ENCODE results near the gene MYO10.
"Not testable (repeated sequence)": the region's sequence is repeated elsewhere in the genome, so short reads cannot be mapped to it uniquely, and the experiment has no call there.

The MYO10 gene

GRCh38 chr5:16784843-16785791 lies 151.0 kb downstream of the MYO10 start:
- peak; percentile 19 to 53 (median 28) for DNase-seq (ENCODE audit: low read depth in 3 of 3)

DNA sequence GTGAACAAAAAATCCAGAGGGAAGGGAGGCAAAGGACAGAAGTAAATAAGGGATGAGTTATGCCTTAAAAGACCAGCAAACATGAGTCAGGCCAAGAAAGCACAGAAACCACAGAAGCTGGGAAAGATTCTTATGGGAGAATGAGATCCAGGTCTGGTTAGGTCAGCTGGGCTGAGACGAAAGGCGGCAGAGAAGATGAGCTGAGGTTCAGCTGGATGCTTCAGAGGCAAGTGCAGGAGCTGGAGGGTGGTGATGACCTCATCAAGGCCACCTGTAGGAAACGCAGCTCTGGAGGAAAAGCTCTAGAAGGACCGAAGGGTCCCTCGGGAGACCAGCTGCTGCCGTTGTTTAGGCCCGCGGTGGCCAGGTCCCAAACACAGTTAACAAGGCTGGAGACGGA lies 152.0 kb downstream of the MYO10 start:
- DNase-seq (ENCODE audit: low read depth in 3 of 3) = no peak

GRCh38 chr5:16781828-16782626 lies 154.1 kb downstream of the MYO10 start:
- no peak for DNase-seq (ENCODE audit: low read depth in 3 of 3)

DNA sequence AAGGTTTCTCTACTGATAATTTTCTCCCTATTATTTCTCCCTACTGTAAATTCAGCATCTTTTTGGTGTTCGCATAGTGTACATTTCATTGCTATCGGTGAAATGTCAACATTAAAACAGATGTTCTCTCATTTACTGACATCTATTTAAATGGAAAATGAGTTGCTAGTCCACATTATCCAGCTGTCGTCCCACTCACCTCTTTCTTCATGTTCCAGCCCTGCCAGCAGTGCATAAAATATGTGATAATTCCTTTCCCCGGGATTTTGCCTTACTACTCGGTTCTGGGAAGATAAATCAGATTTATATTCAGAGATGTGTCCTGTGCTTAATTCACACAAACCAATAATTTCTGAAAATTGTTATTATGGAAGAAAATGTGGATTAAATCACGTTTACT lies 155.8 kb downstream of the MYO10 start:
- no peak for DNase-seq (ENCODE audit: low read depth in 3 of 3)

GRCh38 chr5:16777432-16777831 lies 158.7 kb downstream of the MYO10 start:
- DNase-seq (ENCODE audit: low read depth in 3 of 3) = no peak

DNA sequence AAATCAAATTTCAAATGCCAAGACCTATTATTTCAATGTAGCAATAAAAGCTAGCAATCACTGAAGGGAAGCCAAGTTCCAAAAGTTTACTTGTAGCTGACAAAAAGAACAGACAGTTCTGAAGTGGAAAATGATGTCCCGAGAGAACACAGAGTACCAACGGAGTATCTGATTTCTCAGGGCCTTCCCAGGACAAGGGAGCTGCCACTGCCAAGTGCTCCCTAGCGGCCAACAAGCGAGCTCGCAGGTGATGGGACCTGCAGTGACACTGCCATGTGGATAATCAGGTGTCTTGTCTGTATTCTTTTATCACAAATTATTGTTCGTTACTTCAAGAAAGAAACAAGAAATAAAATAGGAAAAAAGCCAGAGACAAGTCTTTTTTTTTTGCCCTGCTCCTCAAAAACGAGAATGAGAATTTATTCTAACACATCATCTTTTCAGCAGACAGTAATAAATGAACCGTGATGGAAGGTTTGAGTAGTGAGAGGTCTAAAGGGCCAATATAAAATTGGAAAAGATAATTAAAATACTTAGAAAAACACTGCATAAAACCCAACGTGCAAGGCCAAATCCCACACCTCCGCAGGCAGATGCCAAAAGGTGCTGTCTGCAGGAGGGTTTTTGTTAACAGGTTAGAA lies 159.4 kb downstream of the MYO10 start:
- no peak for DNase-seq (ENCODE audit: low read depth in 3 of 3)

- DNase-seq (ENCODE audit: low read depth in 3 of 3) = no peak
Measured at GRCh38 chr5:16774806-16775205, 161.3 kb downstream of the MYO10 start.

DNA sequence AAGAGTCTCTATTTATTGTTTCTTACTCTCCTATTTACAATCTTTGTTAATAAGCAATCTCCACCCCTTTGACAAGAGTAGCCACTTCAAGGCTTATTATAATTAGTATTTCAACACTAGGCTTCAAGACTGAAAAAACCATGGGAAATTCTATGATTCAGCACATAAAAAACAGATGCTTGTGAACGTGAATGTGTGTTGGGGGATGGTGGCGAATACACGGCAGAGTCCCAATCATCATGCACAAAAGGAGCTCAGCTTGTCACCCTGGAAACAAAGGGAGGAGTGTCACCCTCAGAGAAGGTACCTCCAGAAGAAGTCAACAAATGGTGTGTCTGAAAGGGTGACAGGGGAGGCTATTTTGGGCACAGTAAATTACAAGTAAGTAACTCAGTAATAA lies 162.1 kb downstream of the MYO10 start:
- no peak for DNase-seq (ENCODE audit: low read depth in 3 of 3)

GRCh38 chr5:16772556-16772955 lies 163.5 kb downstream of the MYO10 start:
- DNase-seq (ENCODE audit: low read depth in 3 of 3) = no peak

- no peak for DNase-seq (ENCODE audit: low read depth in 3 of 3)
Measured at GRCh38 chr5:16768184-16768583, 167.9 kb downstream of the MYO10 start.

DNA sequence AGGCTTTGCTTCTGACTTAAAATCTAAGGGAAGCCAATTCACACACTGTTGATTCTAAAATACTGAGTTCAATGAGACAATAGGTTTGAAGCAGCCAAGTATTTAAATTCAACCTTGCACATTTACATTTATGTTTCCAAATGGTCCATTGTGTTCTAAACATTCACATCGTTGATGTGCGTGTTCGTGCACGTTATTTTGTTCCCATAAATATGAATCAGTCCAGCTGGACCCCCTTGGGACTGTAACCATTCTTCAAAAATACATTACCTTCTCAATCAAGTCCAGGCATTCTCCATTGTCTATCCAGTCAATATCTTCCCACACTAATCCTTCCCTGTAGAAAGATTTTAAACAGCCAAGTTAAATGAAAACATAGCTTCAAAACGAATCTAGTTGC lies 172.9 kb downstream of the MYO10 start:
- no peak for DNase-seq (ENCODE audit: low read depth in 3 of 3)

- DNase-seq (ENCODE audit: low read depth in 3 of 3) = no peak
Measured at GRCh38 chr5:16759147-16759773, 176.8 kb downstream of the MYO10 start.

GRCh38 chr5:16757989-16758501 lies 178.0 kb downstream of the MYO10 start:
- no peak for DNase-seq (ENCODE audit: low read depth in 3 of 3)

GRCh38 chr5:16757577-16757976 lies 178.5 kb downstream of the MYO10 start:
- not testable (repeated sequence) for DNase-seq (ENCODE audit: low read depth in 3 of 3)

DNA sequence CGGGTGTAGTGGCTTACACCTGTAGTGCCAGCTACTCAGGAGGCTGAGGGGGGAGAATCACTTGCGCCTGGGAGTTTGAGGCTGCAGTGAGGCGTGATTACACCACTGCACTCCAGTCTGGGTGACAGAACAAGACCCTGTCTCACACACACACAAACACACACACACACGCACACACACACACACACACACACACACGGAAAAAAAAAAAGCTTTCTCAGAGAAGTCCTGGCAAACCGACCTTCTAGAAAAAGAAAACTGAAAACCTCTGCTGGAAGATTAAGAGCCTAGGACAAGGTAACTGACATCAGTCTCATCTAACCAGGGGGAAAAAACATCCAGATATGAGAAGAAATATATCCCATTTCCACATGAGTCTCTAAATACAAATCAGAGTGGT lies 178.9 kb downstream of the MYO10 start:
- DNase-seq (ENCODE audit: low read depth in 3 of 3) = no peak

- no peak for DNase-seq (ENCODE audit: low read depth in 3 of 3)
Measured at GRCh38 chr5:16756692-16757091, 179.4 kb downstream of the MYO10 start.

DNA sequence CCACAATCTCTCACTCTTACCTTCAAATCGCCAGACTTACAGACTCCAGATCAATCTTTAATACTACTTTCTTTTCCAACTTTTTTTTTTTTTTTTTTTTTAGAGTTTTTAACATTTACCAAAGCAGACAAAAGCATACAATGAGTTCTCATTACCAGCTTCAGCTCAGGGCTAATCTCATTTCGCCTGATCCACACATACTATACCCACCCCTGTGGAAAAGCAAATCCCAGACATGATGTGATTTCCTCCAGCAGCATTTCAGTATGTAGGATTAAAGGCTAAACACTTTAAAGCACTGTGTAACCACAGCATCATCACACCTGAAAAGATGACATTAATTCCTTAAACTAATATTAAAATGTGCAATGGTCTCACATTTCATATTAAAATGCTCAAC lies 180.4 kb downstream of the MYO10 start:
- no peak for DNase-seq (ENCODE audit: low read depth in 3 of 3)

- no peak for DNase-seq (ENCODE audit: low read depth in 3 of 3)
Measured at GRCh38 chr5:16754601-16755000, 181.5 kb downstream of the MYO10 start.

GRCh38 chr5:16754086-16754485 lies 182.0 kb downstream of the MYO10 start:
- no peak for DNase-seq (ENCODE audit: low read depth in 3 of 3)

GRCh38 chr5:16750445-16750844 lies 185.6 kb downstream of the MYO10 start:
- DNase-seq (ENCODE audit: low read depth in 3 of 3) = no peak

GRCh38 chr5:16749626-16750025 lies 186.5 kb downstream of the MYO10 start:
- DNase-seq (ENCODE audit: low read depth in 3 of 3) = no peak

All from stimulated activated CD4-positive, alpha-beta T cell treated with anti-CD3 and anti-CD28 coated beads, TNF-alpha, amount 100 ng/mL, for 48 hours (primary cell).